ENCODE measurements around the gene FOXA3. TPM values are rescaled to one million over a fixed set of nuclear protein-coding genes. Genes with fewer than 3 reads are reported as not detected.
"Not testable (repeated sequence)": the region's sequence is repeated elsewhere in the genome, so short reads cannot be mapped to it uniquely, and the experiment has no call there.

The FOXA3 gene
- total RNA-seq, 1 donor from 2014 or later = not detected

DNA sequence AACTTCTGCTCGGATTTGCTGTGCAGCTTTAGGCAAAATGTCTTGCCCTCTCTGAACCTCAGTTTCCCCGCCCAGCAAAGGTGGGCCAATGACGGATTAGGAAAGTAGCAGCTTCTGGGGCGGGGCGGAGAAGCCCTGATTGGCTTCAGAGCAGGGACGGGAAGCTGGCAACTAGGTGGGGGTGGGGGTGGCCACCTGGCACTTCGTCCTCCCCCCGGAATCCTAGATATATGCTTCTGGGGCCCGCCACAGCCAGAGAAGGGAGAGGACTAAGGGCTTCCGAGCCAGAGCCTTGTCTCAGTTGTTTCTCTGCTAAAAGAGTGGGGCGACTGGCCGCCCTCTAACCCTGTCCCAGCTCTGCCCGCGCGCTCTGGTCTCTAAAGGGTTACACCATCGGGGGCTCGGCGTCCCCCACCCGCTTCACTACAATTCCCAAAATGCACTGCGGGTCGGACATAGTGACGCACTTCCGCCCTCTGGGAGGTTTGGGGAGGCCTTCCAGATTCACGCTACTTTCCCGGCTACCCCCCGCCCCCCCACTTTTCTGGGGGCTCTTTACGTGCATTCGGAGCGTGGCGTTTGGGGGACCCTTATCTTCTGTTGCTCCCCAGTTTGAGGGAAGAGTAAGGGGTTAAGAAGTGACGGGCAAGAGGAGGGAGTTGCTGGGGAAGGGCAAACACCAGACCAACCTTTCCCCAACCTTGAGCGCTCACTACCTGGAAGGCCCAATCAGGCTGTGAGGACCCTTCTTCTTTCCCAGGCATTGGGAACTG lies 22.5 kb downstream of the FOXA3 start:
- Histone ChIP-seq H3K36me3 (ENCODE audit: control insufficient read depth in 3 of 3, insufficient read depth in 3 of 3, low read length in 3 of 3) (peaks cover 0 to 7% (median 4%) of the 10 kb centered on the region in 3 donors), H3K9me3 (ENCODE audit: control insufficient read depth in 3 of 3, low read length in 3 of 3) (no peaks in the 10 kb centered on the region), H3K9ac (ENCODE audit: low read depth in 1 of 3, low read length in 3 of 3) (peak overlapping the region; percentile 96 to 98 (median 98)), H3K4me3 (ENCODE audit: low read length in 3 of 3) (peak overlapping the region; percentile 84 to 94 (median 89)), H3K27me3 (ENCODE audit: control insufficient read depth in 3 of 3, insufficient read depth in 3 of 3, low read length in 3 of 3) (no peaks in the 10 kb centered on the region), H3K4me1 (ENCODE audit: control insufficient read depth in 3 of 3, insufficient read depth in 3 of 3, low read length in 3 of 3) (peaks cover 41 to 49% (median 45%) of the 10 kb centered on the region in 3 donors), H3K27ac (ENCODE audit: low read depth, low read length) (peak overlapping the region; percentile 96)

DNA sequence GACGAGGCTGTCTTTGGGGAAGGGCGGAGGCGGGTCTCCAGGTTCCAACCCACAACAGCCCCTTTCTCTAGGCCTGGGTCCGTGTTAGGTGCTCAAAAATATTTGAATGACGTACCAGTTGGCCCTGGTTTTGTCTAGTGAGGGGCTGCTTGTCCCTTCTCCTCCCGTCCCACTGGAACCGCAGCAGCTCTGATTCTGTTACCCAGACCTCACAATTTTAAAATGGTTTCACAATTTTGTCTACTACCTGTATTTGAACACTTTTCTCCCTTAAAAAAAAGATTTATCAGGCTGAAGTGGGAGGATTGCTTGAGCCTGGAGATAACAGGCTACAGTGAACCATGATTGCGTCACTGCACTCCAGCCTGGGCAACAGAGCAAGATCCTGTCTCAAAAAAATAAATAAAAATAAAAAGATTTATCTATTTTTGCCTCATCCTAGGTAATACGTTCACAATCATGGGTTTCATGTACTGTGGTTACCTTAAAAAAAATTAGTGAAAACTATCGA lies 23.1 kb downstream of the FOXA3 start:
- H3K27me3 ChIP-seq (ENCODE audit: control insufficient read depth in 3 of 3, insufficient read depth in 3 of 3, low read length in 3 of 3) = no peaks in the 10 kb centered on the region
- H3K4me1 ChIP-seq (ENCODE audit: control insufficient read depth in 3 of 3, insufficient read depth in 3 of 3, low read length in 3 of 3) = peaks cover 36 to 43% (median 40%) of the 10 kb centered on the region in 3 donors
- H3K9ac ChIP-seq (ENCODE audit: low read depth in 1 of 3, low read length in 3 of 3) = peak overlapping the region; percentile 96 to 98 (median 98)
- peaks cover 0 to 9% (median 0%) of the 10 kb centered on the region in 3 donors for H3K36me3 ChIP-seq (ENCODE audit: control insufficient read depth in 3 of 3, insufficient read depth in 3 of 3, low read length in 3 of 3)
- no peaks in the 10 kb centered on the region for H3K9me3 ChIP-seq (ENCODE audit: control insufficient read depth in 3 of 3, low read length in 3 of 3)
- peak overlapping the region; percentile 84 to 94 (median 89) for H3K4me3 ChIP-seq (ENCODE audit: low read length in 3 of 3)
- peak overlapping the region; percentile 96 for H3K27ac ChIP-seq (ENCODE audit: low read depth, low read length)

DNA sequence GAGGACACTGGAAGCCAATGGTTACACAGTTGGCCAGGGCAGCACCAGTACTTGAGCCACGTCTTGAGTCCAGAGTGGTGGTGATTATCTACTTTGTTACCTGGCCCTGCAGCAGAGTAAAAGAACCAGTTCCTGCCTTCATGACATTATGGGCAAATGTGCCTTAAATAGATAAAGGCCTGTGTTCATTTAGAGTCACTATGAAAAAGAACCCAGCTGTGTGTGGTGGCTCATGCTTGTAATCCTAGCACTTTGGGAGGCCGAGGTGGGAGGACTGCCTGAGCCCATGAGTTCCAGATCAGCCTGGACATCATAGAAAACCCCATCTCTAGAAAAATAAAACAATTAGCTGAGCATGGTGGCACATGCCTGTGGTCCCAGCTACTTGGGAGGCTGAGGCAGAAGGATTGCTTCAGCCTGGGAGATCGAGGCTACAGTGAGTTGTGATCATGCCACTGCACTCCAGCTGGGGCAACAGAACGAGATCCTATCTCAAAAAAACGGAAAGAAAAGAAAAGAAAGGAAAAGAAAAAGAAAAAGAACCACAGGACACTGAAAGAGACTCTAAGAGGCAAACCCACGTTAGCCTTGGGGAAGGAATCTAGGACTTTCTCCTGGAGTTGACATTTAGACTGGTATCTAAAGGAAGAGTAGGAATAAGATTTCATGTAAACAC lies 25.2 kb downstream of the FOXA3 start:
- no peaks in the 10 kb centered on the region for H3K9me3 ChIP-seq (ENCODE audit: control insufficient read depth in 3 of 3, low read length in 3 of 3)
- no peak overlapping the region for H3K9ac ChIP-seq (ENCODE audit: low read depth in 1 of 3, low read length in 3 of 3)
- H3K4me1 ChIP-seq (ENCODE audit: control insufficient read depth in 3 of 3, insufficient read depth in 3 of 3, low read length in 3 of 3) = peaks cover 16 to 23% (median 19%) of the 10 kb centered on the region in 3 donors
- no peak overlapping the region for H3K27ac ChIP-seq (ENCODE audit: low read depth, low read length)
- H3K4me3 ChIP-seq (ENCODE audit: low read length in 3 of 3) = no peak overlapping the region
- peaks cover 0 to 7% (median 0%) of the 10 kb centered on the region in 3 donors for H3K36me3 ChIP-seq (ENCODE audit: control insufficient read depth in 3 of 3, insufficient read depth in 3 of 3, low read length in 3 of 3)
- no peaks in the 10 kb centered on the region for H3K27me3 ChIP-seq (ENCODE audit: control insufficient read depth in 3 of 3, insufficient read depth in 3 of 3, low read length in 3 of 3)

DNA sequence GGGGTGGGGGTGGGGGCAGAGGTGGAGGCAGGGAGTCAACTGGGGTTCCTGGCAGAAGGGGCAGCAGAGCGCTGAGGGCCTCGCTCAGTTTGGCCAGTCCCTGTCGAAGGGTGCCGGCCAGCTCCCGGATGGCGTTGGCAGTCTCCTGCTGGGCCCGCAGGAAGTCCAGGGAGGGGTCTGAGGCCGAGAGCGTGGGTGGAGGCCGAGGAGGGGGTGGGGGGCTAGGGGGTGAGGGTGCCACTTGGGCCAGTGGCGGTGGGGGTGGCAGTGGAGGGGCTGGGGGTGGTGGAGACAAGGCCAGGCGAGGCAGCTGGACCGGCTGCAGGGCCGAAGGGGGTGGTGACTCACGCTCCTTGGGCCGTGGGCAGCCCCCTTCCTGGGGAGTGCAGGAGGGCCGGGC lies 26.8 kb downstream of the FOXA3 start:
- Histone ChIP-seq H3K9me3 (ENCODE audit: control insufficient read depth in 3 of 3, low read length in 3 of 3) (no peaks in the 10 kb centered on the region), H3K27ac (ENCODE audit: low read depth, low read length) (no peak overlapping the region), H3K4me1 (ENCODE audit: control insufficient read depth in 3 of 3, insufficient read depth in 3 of 3, low read length in 3 of 3) (peaks cover 7 to 11% (median 10%) of the 10 kb centered on the region in 3 donors), H3K4me3 (ENCODE audit: low read length in 3 of 3) (no peak overlapping the region), H3K9ac (ENCODE audit: low read depth in 1 of 3, low read length in 3 of 3) (no peak overlapping the region), H3K36me3 (ENCODE audit: control insufficient read depth in 3 of 3, insufficient read depth in 3 of 3, low read length in 3 of 3) (peaks cover 0 to 8% (median 7%) of the 10 kb centered on the region in 3 donors), H3K27me3 (ENCODE audit: control insufficient read depth in 3 of 3, insufficient read depth in 3 of 3, low read length in 3 of 3) (no peaks in the 10 kb centered on the region)

DNA sequence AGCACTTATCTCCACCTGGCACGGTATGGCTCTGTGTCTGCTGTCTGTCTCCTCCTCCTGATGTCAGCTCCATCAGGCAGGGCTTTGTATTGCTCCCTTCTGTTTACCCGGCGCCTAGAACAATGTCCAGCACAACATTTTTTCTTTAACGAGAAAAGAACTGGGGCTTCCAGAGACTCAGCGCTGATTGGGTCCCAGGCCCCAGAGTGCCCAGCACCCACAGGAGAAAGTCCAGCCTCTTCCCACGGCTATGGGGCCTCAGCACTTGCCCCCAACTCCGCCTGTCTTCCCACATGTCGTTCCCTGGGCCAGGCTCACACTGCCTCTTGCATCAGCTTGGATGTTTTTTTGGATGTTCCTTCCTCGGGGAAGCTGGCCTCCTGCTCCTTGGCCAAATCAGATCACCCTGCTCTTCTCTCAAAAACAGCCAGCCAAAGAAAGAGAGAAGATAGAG lies 31.4 kb downstream of the FOXA3 start:
- no peak overlapping the region for H3K27ac ChIP-seq (ENCODE audit: low read depth, low read length)
- peaks cover 0 to 6% (median 2%) of the 10 kb centered on the region in 3 donors for H3K4me1 ChIP-seq (ENCODE audit: control insufficient read depth in 3 of 3, insufficient read depth in 3 of 3, low read length in 3 of 3)
- no peak overlapping the region for H3K9ac ChIP-seq (ENCODE audit: low read depth in 1 of 3, low read length in 3 of 3)
- H3K9me3 ChIP-seq (ENCODE audit: control insufficient read depth in 3 of 3, low read length in 3 of 3) = no peaks in the 10 kb centered on the region
- no peaks in the 10 kb centered on the region for H3K27me3 ChIP-seq (ENCODE audit: control insufficient read depth in 3 of 3, insufficient read depth in 3 of 3, low read length in 3 of 3)
- peaks cover 18 to 20% (median 19%) of the 10 kb centered on the region in 3 donors for H3K36me3 ChIP-seq (ENCODE audit: control insufficient read depth in 3 of 3, insufficient read depth in 3 of 3, low read length in 3 of 3)
- H3K4me3 ChIP-seq (ENCODE audit: low read length in 3 of 3) = no peak overlapping the region

DNA sequence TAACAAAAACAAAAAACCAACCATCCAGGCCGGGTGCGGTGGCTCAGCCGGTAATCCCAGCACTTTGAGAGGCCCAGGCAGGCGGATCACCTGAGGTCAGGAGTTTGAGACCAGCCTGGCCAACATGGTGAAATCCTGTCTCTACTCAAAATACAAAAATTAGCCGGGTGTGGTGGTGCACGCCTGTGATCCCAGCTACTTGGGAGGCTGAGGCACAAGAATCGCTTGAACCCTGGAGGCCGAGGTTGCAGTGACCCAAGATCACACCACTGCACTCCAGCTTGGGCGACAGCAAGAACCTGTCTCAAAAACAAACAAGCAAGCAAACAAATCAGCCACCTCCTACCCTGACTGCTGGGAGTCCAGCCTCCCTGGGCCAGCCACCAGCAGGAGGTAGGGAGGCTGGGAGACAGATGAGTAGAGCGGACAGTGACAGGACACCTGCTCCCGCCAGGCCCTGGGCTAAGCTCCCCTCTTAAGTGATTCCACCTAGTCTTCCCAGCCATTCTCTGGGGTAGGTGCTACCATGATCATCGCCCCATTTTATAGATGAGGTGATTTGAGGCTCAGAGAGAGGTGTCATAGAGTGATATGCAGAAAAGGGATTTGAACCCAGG lies 32.0 kb downstream of the FOXA3 start:
- not testable (repeated sequence) for H3K27ac ChIP-seq (ENCODE audit: low read depth, low read length); H3K9ac ChIP-seq (ENCODE audit: low read depth in 1 of 3, low read length in 3 of 3); H3K4me3 ChIP-seq (ENCODE audit: low read length in 3 of 3); H3K9me3 ChIP-seq (ENCODE audit: control insufficient read depth in 3 of 3, low read length in 3 of 3); H3K27me3 ChIP-seq (ENCODE audit: control insufficient read depth in 3 of 3, insufficient read depth in 3 of 3, low read length in 3 of 3)
- Histone ChIP-seq H3K36me3 (ENCODE audit: control insufficient read depth in 3 of 3, insufficient read depth in 3 of 3, low read length in 3 of 3) (peaks cover 19 to 22% (median 20%) of the 10 kb centered on the region in 3 donors), H3K4me1 (ENCODE audit: control insufficient read depth in 3 of 3, insufficient read depth in 3 of 3, low read length in 3 of 3) (peaks cover 5 to 11% (median 7%) of the 10 kb centered on the region in 3 donors)

DNA sequence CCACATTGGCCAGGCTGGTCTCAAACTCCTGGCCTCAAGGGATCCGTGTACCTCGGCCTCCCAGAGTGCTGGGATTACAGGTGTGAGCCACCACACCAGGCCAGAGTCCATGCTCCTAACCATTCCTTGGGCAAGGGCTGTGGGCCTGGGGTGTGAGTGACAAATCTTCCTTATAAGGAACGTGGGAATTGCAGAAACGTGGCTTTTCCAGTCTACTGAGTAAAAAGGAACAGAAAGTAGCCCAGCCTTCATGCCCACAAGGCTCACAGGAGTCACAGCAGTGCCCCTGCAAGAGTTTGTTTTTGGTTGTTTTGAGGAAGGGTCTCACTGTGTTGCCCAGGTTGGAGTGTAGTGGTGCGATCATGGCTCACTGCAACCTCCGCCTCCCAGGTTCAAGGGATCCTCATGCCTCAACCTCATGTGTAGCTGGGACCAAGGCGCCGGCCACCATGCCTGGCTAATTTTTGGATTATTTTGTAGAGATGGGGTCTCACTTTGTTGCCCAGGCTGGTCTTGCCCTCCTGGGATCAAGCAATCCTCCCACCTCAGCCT lies 33.2 kb downstream of the FOXA3 start:
- peaks cover 10 to 16% (median 11%) of the 10 kb centered on the region in 3 donors for H3K4me1 ChIP-seq (ENCODE audit: control insufficient read depth in 3 of 3, insufficient read depth in 3 of 3, low read length in 3 of 3)
- H3K4me3 ChIP-seq (ENCODE audit: low read length in 3 of 3) = no peak overlapping the region
- H3K9ac ChIP-seq (ENCODE audit: low read depth in 1 of 3, low read length in 3 of 3) = no peak overlapping the region
- H3K27me3 ChIP-seq (ENCODE audit: control insufficient read depth in 3 of 3, insufficient read depth in 3 of 3, low read length in 3 of 3) = no peaks in the 10 kb centered on the region
- no peaks in the 10 kb centered on the region for H3K9me3 ChIP-seq (ENCODE audit: control insufficient read depth in 3 of 3, low read length in 3 of 3)
- no peak overlapping the region for H3K27ac ChIP-seq (ENCODE audit: low read depth, low read length)
- peaks cover 17 to 22% (median 19%) of the 10 kb centered on the region in 3 donors for H3K36me3 ChIP-seq (ENCODE audit: control insufficient read depth in 3 of 3, insufficient read depth in 3 of 3, low read length in 3 of 3)

DNA sequence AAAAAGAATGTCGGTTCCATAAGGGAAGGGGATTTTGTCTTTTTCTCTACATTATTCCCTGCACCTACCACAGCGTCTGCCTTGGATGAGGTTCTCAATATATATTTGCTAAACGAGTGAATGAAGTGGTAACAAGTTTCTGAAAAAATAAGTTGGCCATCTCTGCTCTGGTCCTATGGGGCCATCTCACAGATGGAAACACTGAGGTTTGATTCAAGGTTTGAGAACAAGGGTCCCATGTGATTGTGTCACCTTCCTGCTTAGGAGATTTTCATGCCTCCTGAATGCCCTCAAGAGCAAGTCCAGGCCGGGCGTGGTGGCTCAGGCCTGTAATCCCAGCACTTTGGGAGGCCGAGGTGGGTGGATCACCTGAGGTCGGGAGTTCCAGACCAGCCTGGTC lies 35.1 kb downstream of the FOXA3 start:
- Histone ChIP-seq H3K27ac (ENCODE audit: low read depth, low read length) (no peak overlapping the region), H3K4me3 (ENCODE audit: low read length in 3 of 3) (no peak overlapping the region), H3K27me3 (ENCODE audit: control insufficient read depth in 3 of 3, insufficient read depth in 3 of 3, low read length in 3 of 3) (no peaks in the 10 kb centered on the region), H3K9me3 (ENCODE audit: control insufficient read depth in 3 of 3, low read length in 3 of 3) (no peaks in the 10 kb centered on the region), H3K36me3 (ENCODE audit: control insufficient read depth in 3 of 3, insufficient read depth in 3 of 3, low read length in 3 of 3) (peaks cover 17 to 22% (median 19%) of the 10 kb centered on the region in 3 donors), H3K4me1 (ENCODE audit: control insufficient read depth in 3 of 3, insufficient read depth in 3 of 3, low read length in 3 of 3) (peaks cover 17 to 25% (median 17%) of the 10 kb centered on the region in 3 donors), H3K9ac (ENCODE audit: low read depth in 1 of 3, low read length in 3 of 3) (no peak overlapping the region)

DNA sequence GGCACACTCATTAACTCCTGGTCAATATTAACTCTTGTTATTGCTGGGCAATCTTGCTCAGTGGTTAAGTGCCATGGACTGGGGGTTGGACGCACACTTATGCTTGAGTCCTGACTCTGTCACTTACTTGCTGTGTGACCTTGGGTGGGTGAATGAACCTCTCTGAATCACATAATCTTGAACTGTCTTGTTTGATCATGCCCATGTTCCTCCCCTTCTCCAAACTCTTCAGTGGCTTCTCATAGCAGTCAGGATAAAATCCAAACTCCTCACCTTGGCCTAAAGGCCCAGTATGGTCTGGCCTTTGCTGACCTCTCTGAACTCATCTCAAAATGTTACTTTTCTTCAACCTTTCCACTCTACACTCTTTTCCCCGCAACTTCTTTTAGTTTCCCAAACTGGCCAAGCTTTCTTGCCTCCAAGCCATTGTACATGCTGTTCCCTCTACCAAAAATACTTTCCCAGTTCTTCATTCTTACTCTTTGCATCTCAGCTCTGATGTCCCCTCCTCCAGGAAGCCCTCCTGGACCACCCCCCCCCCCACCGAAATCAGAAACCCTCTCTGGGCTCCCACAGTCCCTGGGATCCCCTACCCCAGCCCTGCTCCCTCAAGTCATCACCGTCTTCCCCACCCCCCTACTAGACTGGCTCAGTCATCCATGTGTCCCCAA lies 35.9 kb downstream of the FOXA3 start:
- Histone ChIP-seq H3K27ac (ENCODE audit: low read depth, low read length) (no peak overlapping the region), H3K27me3 (ENCODE audit: control insufficient read depth in 3 of 3, insufficient read depth in 3 of 3, low read length in 3 of 3) (no peaks in the 10 kb centered on the region), H3K36me3 (ENCODE audit: control insufficient read depth in 3 of 3, insufficient read depth in 3 of 3, low read length in 3 of 3) (peaks cover 17 to 20% (median 19%) of the 10 kb centered on the region in 3 donors), H3K9me3 (ENCODE audit: control insufficient read depth in 3 of 3, low read length in 3 of 3) (no peaks in the 10 kb centered on the region), H3K4me3 (ENCODE audit: low read length in 3 of 3) (no peak overlapping the region), H3K4me1 (ENCODE audit: control insufficient read depth in 3 of 3, insufficient read depth in 3 of 3, low read length in 3 of 3) (peaks cover 17 to 25% (median 17%) of the 10 kb centered on the region in 3 donors), H3K9ac (ENCODE audit: low read depth in 1 of 3, low read length in 3 of 3) (no peak overlapping the region)

All from skeletal muscle tissue (tissue), 4 donors.